Measurements from ENCODE around the gene OSBPL6. TPM values are rescaled to one million over a fixed set of nuclear protein-coding genes. Genes with fewer than 3 reads are reported as not detected.
"Not testable (repeated sequence)": the region's sequence is repeated elsewhere in the genome, so short reads cannot be mapped to it uniquely, and the experiment has no call there.

Gene OSBPL6
- total RNA-seq, 4 donors from 2014 or later, result 11.6 to 51.1 (median 40.7) TPM

GRCh38 chr2:178163911-178164310, 30.4 kb upstream of the OSBPL6 start:
- Histone ChIP-seq H3K27me3 (no peaks in the 10 kb centered on the region), H3K9me3 (no peaks in the 10 kb centered on the region), H3K4me1 (no peaks in the 10 kb centered on the region), H3K36me3 (no peaks in the 10 kb centered on the region), H3K27ac (no peak overlapping the region), H3K4me3 (no peak overlapping the region)
- TF ChIP-seq CTCF (IDR thresholded peaks at IDR 0.05 in 4 of 5, conservative IDR thresholded peaks at IDR 0.05 in 1 of 5) (no peak), POLR2A (IDR thresholded peaks at IDR 0.05) (no peak)
- in situ Hi-C loops (cut with MboI; ENCODE audit: low sequenced_read_pairs in 4 of 4), result no loop called here
- intact Hi-C loops (cut with DNase I; ENCODE audit: low total_unique reads), result no loop called here
- ATAC-seq, result no peak
- DNase-seq, result no peak

GRCh38 chr2:178173657-178174056, 20.7 kb upstream of the OSBPL6 start:
- H3K36me3 ChIP-seq, result no peaks in the 10 kb centered on the region
- in situ Hi-C loops (cut with MboI; ENCODE audit: low sequenced_read_pairs in 4 of 4), result no loop called here
- ATAC-seq (no peak), DNase-seq (no peak)
- H3K9me3 ChIP-seq, result no peaks in the 10 kb centered on the region
- intact Hi-C loops (cut with DNase I; ENCODE audit: low total_unique reads), result no loop called here
- no peaks in the 10 kb centered on the region for H3K4me1 ChIP-seq
- no peak overlapping the region for H3K4me3 ChIP-seq
- TF ChIP-seq CTCF (IDR thresholded peaks at IDR 0.05 in 4 of 5, conservative IDR thresholded peaks at IDR 0.05 in 1 of 5) (no peak), POLR2A (IDR thresholded peaks at IDR 0.05) (no peak)
- no peak overlapping the region for H3K27ac ChIP-seq
- no peaks in the 10 kb centered on the region for H3K27me3 ChIP-seq

GRCh38 chr2:178177066-178177679, 17.1 kb upstream of the OSBPL6 start:
- Histone ChIP-seq H3K4me1 (no peaks in the 10 kb centered on the region), H3K9me3 (no peaks in the 10 kb centered on the region), H3K36me3 (no peaks in the 10 kb centered on the region), H3K27ac (no peak overlapping the region), H3K4me3 (no peak overlapping the region), H3K27me3 (no peaks in the 10 kb centered on the region)
- intact Hi-C loops (cut with DNase I; ENCODE audit: low total_unique reads) (no loop called here), in situ Hi-C loops (cut with MboI; ENCODE audit: low sequenced_read_pairs in 4 of 4) (no loop called here)
- no peak for ATAC-seq
- no peak for TF ChIP-seq POLR2A (IDR thresholded peaks at IDR 0.05)
- TF ChIP-seq CTCF (IDR thresholded peaks at IDR 0.05 in 4 of 5, conservative IDR thresholded peaks at IDR 0.05 in 1 of 5), result no peak
- DNase-seq, result no peak

- ATAC-seq; H3K4me1 ChIP-seq; H3K27me3 ChIP-seq; H3K9me3 ChIP-seq; DNase-seq; intact Hi-C loops (cut with DNase I; ENCODE audit: low total_unique reads); H3K4me3 ChIP-seq; H3K36me3 ChIP-seq; H3K27ac ChIP-seq; in situ Hi-C loops (cut with MboI; ENCODE audit: low sequenced_read_pairs in 4 of 4): not testable (repeated sequence)
These were observed 13.7 kb upstream of the OSBPL6 start for GRCh38 chr2:178180648-178181047.

GRCh38 chr2:178187861-178188260, 6.5 kb upstream of the OSBPL6 start:
- H3K4me1 ChIP-seq, result no peaks in the 10 kb centered on the region
- no peak for ATAC-seq
- no peaks in the 10 kb centered on the region for H3K27me3 ChIP-seq
- no peaks in the 10 kb centered on the region for H3K9me3 ChIP-seq
- H3K4me3 ChIP-seq, result no peak overlapping the region
- intact Hi-C loops (cut with DNase I; ENCODE audit: low total_unique reads), result no loop called here
- no peak for DNase-seq
- no peak for TF ChIP-seq CTCF (IDR thresholded peaks at IDR 0.05 in 4 of 5, conservative IDR thresholded peaks at IDR 0.05 in 1 of 5)
- TF ChIP-seq POLR2A (IDR thresholded peaks at IDR 0.05), result no peak
- no peak overlapping the region for H3K27ac ChIP-seq
- H3K36me3 ChIP-seq, result no peaks in the 10 kb centered on the region
- in situ Hi-C loops (cut with MboI; ENCODE audit: low sequenced_read_pairs in 4 of 4), result no loop called here

All from gastrocnemius medialis (tissue), 4 donors.